Chondrocyte (in vitro differentiated cells): ENCODE results near the gene CECR2. TPM values are rescaled to one million over a fixed set of nuclear protein-coding genes. Genes with fewer than 3 reads are reported as not detected.
"Not testable (repeated sequence)": the region's sequence is repeated elsewhere in the genome, so short reads cannot be mapped to it uniquely, and the experiment has no call there.

Experiments
- DNase-seq: peaks from one replicate; pipeline ENCODE4 v3.0.0; 2021; ENCODE audit warnings: mixed read lengths, low spot score
- H3K27ac Mint-ChIP-seq: one replicate; pipeline ENCODE4 v1.8.0; 2021; ENCODE audit warnings: mild to moderate bottlenecking, moderate library complexity, mixed read lengths; ENCODE audit not compliant: unreplicated experiment
- H3K27me3 Mint-ChIP-seq: 2 replicates; pipeline ENCODE4 v1.8.0; 2021; ENCODE audit warnings: low read depth, mixed read lengths
- H3K36me3 Mint-ChIP-seq: 2 replicates; pipeline ENCODE4 v1.8.0; 2021; ENCODE audit warnings: low read depth, mixed read lengths
- H3K4me1 Mint-ChIP-seq: 2 replicates; pipeline ENCODE4 v1.8.0; 2021; ENCODE audit warnings: low read depth, mild to moderate bottlenecking, mixed read lengths
- H3K4me3 Mint-ChIP-seq: one replicate; pipeline ENCODE4 v1.8.0; 2021; ENCODE audit warnings: mild to moderate bottlenecking, moderate library complexity, mixed read lengths; ENCODE audit not compliant: unreplicated experiment
- H3K9me3 Mint-ChIP-seq: 2 replicates; pipeline ENCODE4 v1.8.0; 2021; ENCODE audit warnings: low read depth, mixed read lengths
- CTCF ChIP-seq: fragments of 200-600 bp; sonication (generic); IDR thresholded peaks from 2 replicates; pipeline ENCODE4 v1.5.0; 2021; ENCODE audit warnings: antibody characterized with exemption, mild to moderate bottlenecking, moderate library complexity
- total RNA-seq: library from RNA; stranded (reverse); gene quantifications from 3 replicates; pipeline ENCODE4 v1.2.1, GENCODE V29; 2021

CECR2 gene
- total RNA-seq, 1 donor from 2014 or later, result 0.20 TPM

GRCh38 chr22:17512960-17513359 lies 143.7 kb downstream of the CECR2 start:
- Mint-ChIP-seq H3K4me1 (no peaks in the 10 kb centered on the region), H3K27me3 (no peaks in the 10 kb centered on the region), H3K9me3 (no peaks in the 10 kb centered on the region), H3K27ac (no peak overlapping the region), H3K36me3 (no peaks in the 10 kb centered on the region), H3K4me3 (no peak overlapping the region)
- no peak for TF ChIP-seq CTCF
- no peak for DNase-seq

GRCh38 chr22:17513612-17514011 lies 144.4 kb downstream of the CECR2 start:
- Mint-ChIP-seq H3K36me3 (no peaks in the 10 kb centered on the region), H3K4me3 (no peak overlapping the region), H3K27me3 (no peaks in the 10 kb centered on the region), H3K9me3 (no peaks in the 10 kb centered on the region), H3K4me1 (no peaks in the 10 kb centered on the region), H3K27ac (no peak overlapping the region)
- DNase-seq, result no peak
- TF ChIP-seq CTCF, result no peak

- no peaks in the 10 kb centered on the region for H3K9me3 Mint-ChIP-seq
- no peak overlapping the region for H3K4me3 Mint-ChIP-seq
- no peaks in the 10 kb centered on the region for H3K36me3 Mint-ChIP-seq
- no peaks in the 10 kb centered on the region for H3K27me3 Mint-ChIP-seq
- H3K27ac Mint-ChIP-seq, result no peak overlapping the region
- DNase-seq, result no peak
- no peaks in the 10 kb centered on the region for H3K4me1 Mint-ChIP-seq
- TF ChIP-seq CTCF, result no peak
Measured at GRCh38 chr22:17514084-17514483, 144.8 kb downstream of the CECR2 start.

GRCh38 chr22:17518406-17518805 lies 149.1 kb downstream of the CECR2 start:
- Mint-ChIP-seq H3K27me3 (no peaks in the 10 kb centered on the region), H3K9me3 (no peaks in the 10 kb centered on the region), H3K4me3 (no peak overlapping the region), H3K27ac (no peak overlapping the region), H3K4me1 (no peaks in the 10 kb centered on the region), H3K36me3 (no peaks in the 10 kb centered on the region)
- no peak for DNase-seq
- TF ChIP-seq CTCF, result no peak

GRCh38 chr22:17521971-17522370 lies 152.7 kb downstream of the CECR2 start:
- H3K9me3 Mint-ChIP-seq, H3K27me3 Mint-ChIP-seq, H3K27ac Mint-ChIP-seq, DNase-seq, H3K4me3 Mint-ChIP-seq, H3K4me1 Mint-ChIP-seq, H3K36me3 Mint-ChIP-seq: not testable (repeated sequence)

- Mint-ChIP-seq H3K27me3 (no peaks in the 10 kb centered on the region), H3K4me3 (no peak overlapping the region), H3K27ac (no peak overlapping the region), H3K36me3 (peaks cover 1% of the 10 kb centered on the region), H3K4me1 (no peaks in the 10 kb centered on the region), H3K9me3 (no peaks in the 10 kb centered on the region)
- DNase-seq, result no peak
- no peak for TF ChIP-seq CTCF
Measured at GRCh38 chr22:17523925-17524324, 154.7 kb downstream of the CECR2 start.
